Measurements from ENCODE around the gene TBCA.

Gene TBCA

GRCh38 chr5:77642738-77643653 lies 133.1 kb downstream of the TBCA start:
- Histone ChIP-seq H3K4me1 (no peaks in the 10 kb centered on the region; the same call in 1 of the 2 replicates), H3K4me3 (ENCODE audit: low read depth, low read length) (no peak overlapping the region), H3K9me3 (no peaks in the 10 kb centered on the region), H3K27me3 (peaks cover 97% of the 10 kb centered on the region), H3K36me3 (no peaks in the 10 kb centered on the region)
- no peak for TF ChIP-seq CTCF (IDR thresholded peaks at IDR 0.05; ENCODE audit: low read depth, low read length)
- DNase-seq, result no peak

- H3K4me3 ChIP-seq (ENCODE audit: low read depth, low read length), result no peak overlapping the region
- no peaks in the 10 kb centered on the region; the same call in 1 of the 2 replicates for H3K4me1 ChIP-seq
- DNase-seq, result no peak
- peaks cover 97% of the 10 kb centered on the region for H3K27me3 ChIP-seq
- no peaks in the 10 kb centered on the region for H3K36me3 ChIP-seq
- TF ChIP-seq CTCF (IDR thresholded peaks at IDR 0.05; ENCODE audit: low read depth, low read length), result no peak
- no peaks in the 10 kb centered on the region for H3K9me3 ChIP-seq
These were observed 134.0 kb downstream of the TBCA start for GRCh38 chr5:77641963-77642737.

- TF ChIP-seq CTCF (IDR thresholded peaks at IDR 0.05; ENCODE audit: low read depth, low read length), result no peak
- Histone ChIP-seq H3K4me3 (ENCODE audit: low read depth, low read length) (no peak overlapping the region), H3K4me1 (no peaks in the 10 kb centered on the region; the same call in 1 of the 2 replicates), H3K27me3 (peaks cover 98% of the 10 kb centered on the region), H3K36me3 (no peaks in the 10 kb centered on the region), H3K9me3 (no peaks in the 10 kb centered on the region)
- no peak for DNase-seq
These were observed 134.7 kb downstream of the TBCA start for GRCh38 chr5:77641397-77641943.
